HuH-7.5 (cell line): ENCODE results near the gene EEF1A2.

Experiments used
- DNase-seq: peaks from one replicate; pipeline ENCODE4 v3.0.0; 2011; ENCODE audit warnings: low spot score

Gene EEF1A2

DNA sequence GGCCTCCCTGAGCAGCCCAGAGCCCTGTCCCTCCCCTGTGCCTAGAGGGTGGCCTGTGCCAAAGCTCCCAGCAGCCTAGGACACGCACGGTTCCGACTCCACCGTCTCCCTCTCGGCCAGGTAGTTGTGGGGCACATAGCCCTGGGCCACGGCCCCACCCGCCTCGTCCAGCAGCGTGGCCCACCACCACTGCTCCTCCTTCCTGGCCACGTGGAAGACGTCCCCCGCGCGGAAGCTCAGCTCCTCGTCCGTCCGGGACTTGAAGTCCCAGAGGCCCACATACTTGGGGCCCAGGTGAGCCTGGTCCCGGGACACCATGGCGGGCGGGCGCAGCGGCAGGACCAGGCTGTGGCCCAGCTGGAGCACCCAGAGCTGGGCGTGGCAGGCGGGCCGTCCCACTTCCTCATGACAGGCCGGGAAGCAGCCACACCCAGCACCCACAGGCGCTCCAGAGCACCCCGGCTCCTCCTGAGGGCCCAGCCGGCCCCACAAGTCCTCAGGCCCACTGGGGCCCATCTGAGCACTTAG, 38.2 kb upstream of the EEF1A2 start, which contains the start of gene PTK6:
PTK6 (minus strand) TSS at position 380 of the 528 bp plus-strand sequence; CDS start at position 318, 62 bp downstream.
- no peak for DNase-seq

- no peak for DNase-seq
These were observed 37.5 kb upstream of the EEF1A2 start for GRCh38 chr20:63536241-63536977.

DNA sequence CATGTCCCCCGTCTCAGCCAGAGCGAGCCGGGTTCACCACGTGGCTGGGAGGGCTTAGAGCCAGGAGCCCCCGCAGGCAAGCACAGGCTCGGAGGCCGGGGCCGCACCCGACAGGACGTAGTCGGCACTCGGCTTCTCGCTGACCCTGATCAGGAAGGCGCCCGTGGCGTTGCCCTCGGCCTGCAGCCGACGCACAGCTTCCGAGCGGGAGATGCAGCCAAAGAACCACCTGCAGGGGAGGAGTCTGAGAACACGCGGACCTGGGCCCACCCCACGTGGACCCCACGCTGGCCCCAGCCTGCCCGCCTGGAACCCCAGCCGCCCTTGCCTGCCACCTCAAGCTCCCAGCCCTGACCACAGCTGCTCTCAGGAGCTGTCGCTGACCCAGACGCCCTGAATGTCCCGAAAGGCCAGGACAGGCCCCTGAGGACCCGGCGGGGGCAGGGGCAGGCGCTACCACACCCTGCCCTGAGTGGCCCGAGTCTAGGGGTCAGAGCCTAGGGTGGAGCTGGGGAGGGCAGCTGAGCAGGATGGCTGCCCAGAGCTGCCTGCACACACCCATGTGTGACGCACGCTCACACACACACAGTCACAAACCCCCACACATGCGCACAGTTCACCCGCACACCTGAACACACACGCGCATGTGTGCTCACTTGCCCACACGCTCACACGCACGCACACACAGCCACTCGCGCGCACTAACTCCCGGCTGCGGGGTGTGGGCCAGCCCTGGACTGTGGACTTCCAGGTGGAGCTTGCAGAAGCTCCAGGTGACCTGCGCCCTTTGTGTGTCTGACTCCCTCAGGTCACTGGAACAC, 36.2 kb upstream of the EEF1A2 start:
- no peak for DNase-seq

GRCh38 chr20:63534427-63534830, 35.5 kb upstream of the EEF1A2 start:
- DNase-seq: no peak

DNA sequence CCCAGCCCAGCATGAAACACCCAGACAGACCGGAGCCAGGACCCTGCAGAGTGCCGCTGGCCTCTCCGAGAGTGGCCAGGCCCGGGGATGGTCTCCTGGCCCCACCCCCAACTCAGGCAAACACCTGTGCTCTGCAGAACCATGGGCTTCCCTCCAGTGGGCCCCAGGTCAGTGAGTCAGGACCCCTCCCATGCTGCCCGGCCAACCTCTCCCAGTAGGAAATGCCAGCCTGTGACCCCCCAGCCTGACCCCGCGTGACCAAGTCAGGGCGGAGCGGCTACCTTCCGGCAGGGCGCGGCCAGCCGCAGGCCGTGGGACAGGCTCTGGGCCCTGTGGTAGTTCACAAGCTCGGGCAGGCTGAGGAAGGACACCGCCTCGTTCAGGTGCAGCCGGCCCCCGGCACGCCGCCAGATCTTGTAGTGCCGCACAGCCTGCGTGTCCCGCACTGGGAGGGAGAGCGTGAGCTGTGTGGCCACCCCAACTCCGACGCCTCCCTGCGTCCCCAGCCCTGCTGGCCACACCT, 35.0 kb upstream of the EEF1A2 start:
- DNase-seq: no peak

- no peak for DNase-seq
These were observed 34.5 kb upstream of the EEF1A2 start for GRCh38 chr20:63533388-63533787.

- no peak for DNase-seq
These were observed 33.6 kb upstream of the EEF1A2 start for GRCh38 chr20:63532449-63532971.

- no peak for DNase-seq
These were observed 33.0 kb upstream of the EEF1A2 start for GRCh38 chr20:63531686-63532448.

DNA sequence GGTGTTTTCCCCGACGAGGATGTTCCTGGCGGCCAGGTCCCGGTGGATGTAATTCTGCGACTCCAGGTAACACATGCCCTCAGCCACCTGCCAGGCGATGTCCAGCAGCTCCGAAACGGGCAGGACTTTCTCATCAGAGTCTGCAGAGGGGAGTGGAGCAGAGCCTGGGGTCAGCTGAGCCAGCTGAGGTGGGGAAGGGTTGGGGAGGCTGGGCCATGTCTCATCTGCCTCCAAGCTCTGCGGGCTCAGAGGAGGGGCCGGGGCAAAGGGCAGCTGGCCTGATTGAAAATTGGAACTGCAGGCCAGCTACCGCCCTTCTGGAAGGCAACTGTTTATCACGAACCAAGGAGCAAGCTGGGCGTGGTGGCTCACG, 31.9 kb upstream of the EEF1A2 start:
- no peak for DNase-seq

- no peak for DNase-seq
These were observed 31.2 kb upstream of the EEF1A2 start for GRCh38 chr20:63529861-63530787.

DNA sequence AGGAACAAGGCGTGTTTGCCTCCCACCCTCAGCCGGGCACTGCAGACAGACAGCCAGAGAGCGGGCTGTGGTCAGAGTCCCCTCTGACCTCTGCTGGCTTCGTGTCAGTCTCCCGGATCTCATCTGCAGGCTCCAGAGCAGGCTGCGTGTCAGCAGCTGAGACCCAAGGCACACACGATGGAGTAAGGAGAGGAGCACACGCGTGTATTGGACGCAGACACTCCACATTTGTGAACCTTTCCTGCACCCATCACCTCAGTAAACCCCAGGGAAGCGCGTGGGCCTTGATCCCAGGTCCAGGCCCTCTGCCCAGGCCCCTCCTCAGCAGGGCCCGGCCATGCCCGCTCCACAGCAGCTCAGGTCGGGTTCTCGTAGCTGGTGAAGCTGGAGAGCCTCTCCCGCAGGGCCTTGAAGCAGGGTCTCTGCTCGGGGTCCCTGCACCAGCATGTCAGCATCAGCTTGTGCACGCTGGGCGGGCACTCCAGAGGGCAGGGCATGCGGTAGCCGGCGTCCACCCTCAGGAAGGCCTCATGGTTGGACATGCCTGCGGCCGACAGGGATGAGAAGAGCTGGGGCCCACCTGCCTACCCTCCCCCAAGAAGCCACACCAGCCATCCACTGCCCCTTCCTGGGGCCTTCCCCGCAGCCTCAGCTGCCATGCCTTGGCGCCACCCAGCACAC, 30.4 kb upstream of the EEF1A2 start:
- DNase-seq: no peak

GRCh38 chr20:63527184-63527583, 28.3 kb upstream of the EEF1A2 start:
- no peak for DNase-seq

- DNase-seq: no peak
These were observed 27.1 kb upstream of the EEF1A2 start for GRCh38 chr20:63525971-63526370.

DNA sequence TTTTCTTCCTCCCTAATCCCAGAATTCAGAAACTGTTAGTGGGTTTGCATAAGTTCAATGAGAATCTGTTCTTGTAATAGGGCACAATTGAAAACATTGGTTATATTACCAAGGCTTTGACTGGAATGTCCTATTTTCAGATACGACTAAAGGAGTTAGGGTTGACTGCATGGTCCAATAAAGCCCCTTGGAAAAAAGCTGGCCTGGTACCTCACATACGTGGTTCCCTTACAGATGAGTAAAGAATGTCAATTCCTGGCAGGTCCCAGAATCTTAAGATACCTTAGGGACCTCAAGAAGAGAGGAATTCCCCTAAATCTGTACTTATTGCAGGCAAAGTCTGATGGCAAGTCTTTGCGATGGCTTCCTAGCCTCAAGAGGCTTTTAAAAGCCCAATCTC, 26.3 kb upstream of the EEF1A2 start:
- DNase-seq: no peak

- no peak for DNase-seq
These were observed 24.2 kb upstream of the EEF1A2 start for GRCh38 chr20:63522981-63523611.

DNA sequence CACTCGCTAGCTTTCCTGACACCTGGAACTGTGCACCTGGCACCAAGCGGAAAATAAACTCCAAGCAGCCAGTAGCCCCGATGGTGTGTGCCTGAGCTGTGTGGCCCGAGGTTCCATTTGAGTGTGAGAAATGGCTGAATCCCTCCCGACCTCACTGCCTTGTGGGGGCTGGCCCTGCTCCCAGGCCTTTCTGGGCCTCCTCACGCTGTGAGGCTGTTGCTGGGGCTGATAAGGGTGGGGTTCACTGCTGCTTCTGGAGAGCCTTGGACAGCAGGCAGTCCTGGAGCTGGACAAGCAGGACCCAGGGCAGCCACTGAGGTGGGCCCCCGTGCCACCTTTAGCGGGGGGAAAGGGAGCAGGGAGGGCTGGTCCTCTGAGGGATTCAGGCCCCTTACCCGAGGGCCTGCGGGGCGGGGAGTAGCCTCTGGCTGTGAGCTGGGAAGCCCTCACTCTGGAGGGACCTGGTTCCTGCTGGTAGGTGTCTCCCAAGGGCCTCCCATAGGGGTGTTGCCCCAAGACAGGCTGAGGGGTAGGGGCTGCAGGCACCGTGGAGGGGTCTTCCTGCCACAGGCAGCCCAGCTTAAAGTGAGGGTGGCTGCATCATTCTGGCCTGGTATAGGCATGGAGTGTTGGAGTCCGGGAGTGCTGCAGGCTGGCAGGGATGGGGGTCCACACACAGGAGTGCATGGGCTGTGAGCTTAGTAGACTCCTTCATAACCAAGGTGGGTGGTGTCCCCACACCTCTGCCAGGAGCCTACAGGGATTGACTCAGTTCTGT, 23.4 kb upstream of the EEF1A2 start:
- no peak for DNase-seq

DNA sequence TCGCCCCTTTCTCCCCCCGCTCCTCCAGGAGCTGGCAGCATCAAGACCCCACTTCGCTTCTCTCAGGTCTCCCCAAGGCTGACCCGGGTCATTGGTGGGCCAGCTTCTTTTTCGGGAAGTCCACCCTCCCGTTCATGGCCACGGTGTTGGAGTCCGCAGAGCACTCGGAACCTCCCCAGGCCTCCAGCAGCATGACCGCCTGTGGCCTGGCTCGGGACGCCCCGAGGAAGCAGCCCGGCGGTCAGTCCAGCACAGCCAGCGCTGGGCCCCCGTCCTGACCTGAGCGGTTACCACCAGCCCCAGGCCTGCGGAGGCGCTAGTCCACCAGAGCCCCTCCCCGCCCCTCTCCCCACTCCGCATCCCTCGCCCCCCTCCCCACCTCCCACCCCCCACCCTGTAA, 22.7 kb upstream of the EEF1A2 start:
- DNase-seq: no peak

DNA sequence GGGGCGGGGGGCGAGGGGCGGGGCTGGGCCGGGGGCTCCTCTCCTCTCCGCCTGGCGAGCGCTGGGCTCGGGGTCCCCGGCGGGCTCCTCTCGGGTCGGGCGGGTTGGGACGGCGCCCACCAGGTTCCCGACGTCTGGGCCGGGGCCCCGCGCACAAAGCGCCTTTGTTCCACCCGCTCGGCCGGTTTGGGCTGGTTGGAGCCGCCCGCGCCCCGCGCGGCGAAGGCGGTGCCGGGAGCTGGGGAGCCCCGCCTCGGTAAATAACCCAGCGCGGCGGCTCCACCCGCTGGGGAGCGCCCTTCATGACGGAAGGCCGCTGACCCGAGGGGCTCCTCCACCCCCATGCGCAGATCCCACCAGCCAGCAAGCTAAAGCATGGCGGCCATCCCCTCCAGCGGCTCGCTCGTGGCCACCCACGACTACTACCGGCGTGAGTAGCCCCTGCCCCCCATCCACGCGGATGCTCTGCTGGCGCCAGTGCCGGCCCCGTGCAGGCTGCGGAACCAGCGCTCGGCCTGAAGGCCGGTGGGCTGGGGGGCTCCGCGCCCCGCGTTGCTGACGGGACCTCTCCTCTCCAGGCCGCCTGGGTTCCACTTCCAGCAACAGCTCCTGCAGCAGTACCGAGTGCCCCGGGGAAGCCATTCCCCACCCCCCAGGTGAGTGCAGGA, 22.2 kb upstream of the EEF1A2 start:
- DNase-seq: peak; percentile 85
